DMS 273 treated with DMSO at 0.1 percent for 48 hours (cell line): ENCODE measurements around the gene JKAMP.

Source experiments
- DNase-seq: peaks from one replicate; lab custom pipeline; 2025; lab: John Stamatoyannopoulos, UW

Gene JKAMP

GRCh38 chr14:59481871-59482540 lies 2.3 kb upstream of the JKAMP start:
- DNase-seq = no peak

- peak; percentile 31 for DNase-seq
Measured at GRCh38 chr14:59482541-59483331, 1.6 kb upstream of the JKAMP start.

GRCh38 chr14:59483363-59483762 lies 954 bp upstream of the JKAMP start:
- DNase-seq = no peak

- peak; percentile 18 for DNase-seq
Measured at GRCh38 chr14:59484639-59485175, 390 bp downstream of the JKAMP start.

- no peak for DNase-seq
Measured at GRCh38 chr14:59490756-59491155, 6.4 kb downstream of the JKAMP start.

- no peak for DNase-seq
Measured at GRCh38 chr14:59492384-59492783, 8.1 kb downstream of the JKAMP start.

GRCh38 chr14:59500732-59501131 lies 16.4 kb downstream of the JKAMP start:
- no peak for DNase-seq

GRCh38 chr14:59503256-59503655 lies 18.9 kb downstream of the JKAMP start:
- DNase-seq = no peak

GRCh38 chr14:59507063-59507751 lies 22.9 kb downstream of the JKAMP start:
- DNase-seq = peak; percentile 67

GRCh38 chr14:59507752-59508103 lies 23.4 kb downstream of the JKAMP start:
- DNase-seq = no peak

- DNase-seq = no peak
Measured at GRCh38 chr14:59509101-59509500, 24.8 kb downstream of the JKAMP start.

- DNase-seq = no peak
Measured at GRCh38 chr14:59510001-59510400, 25.7 kb downstream of the JKAMP start.

GRCh38 chr14:59510966-59511365 lies 26.6 kb downstream of the JKAMP start:
- DNase-seq = no peak

- no peak for DNase-seq
Measured at GRCh38 chr14:59511916-59512575, 27.7 kb downstream of the JKAMP start.

GRCh38 chr14:59520224-59520623 lies 35.9 kb downstream of the JKAMP start:
- DNase-seq = no peak

- peak; percentile 78 for DNase-seq
Measured at GRCh38 chr14:59529189-59529588, 44.9 kb downstream of the JKAMP start.

GRCh38 chr14:59530349-59530748 lies 46.0 kb downstream of the JKAMP start:
- no peak for DNase-seq

GRCh38 chr14:59532419-59532818 lies 48.1 kb downstream of the JKAMP start:
- DNase-seq = no peak

- DNase-seq = peak; percentile 77
Measured at GRCh38 chr14:59534361-59534987, 50.2 kb downstream of the JKAMP start.

- no peak for DNase-seq
Measured at GRCh38 chr14:59537476-59537875, 53.2 kb downstream of the JKAMP start.

GRCh38 chr14:59538936-59539335 lies 54.6 kb downstream of the JKAMP start:
- DNase-seq = no peak

GRCh38 chr14:59540852-59541251 lies 56.5 kb downstream of the JKAMP start:
- no peak for DNase-seq
